ENCODE measurements around the gene BBS7.

The BBS7 gene

GRCh38 chr4:121794505-121795188, 75.6 kb downstream of the BBS7 start:
- TF ChIP-seq, protein P1, sequence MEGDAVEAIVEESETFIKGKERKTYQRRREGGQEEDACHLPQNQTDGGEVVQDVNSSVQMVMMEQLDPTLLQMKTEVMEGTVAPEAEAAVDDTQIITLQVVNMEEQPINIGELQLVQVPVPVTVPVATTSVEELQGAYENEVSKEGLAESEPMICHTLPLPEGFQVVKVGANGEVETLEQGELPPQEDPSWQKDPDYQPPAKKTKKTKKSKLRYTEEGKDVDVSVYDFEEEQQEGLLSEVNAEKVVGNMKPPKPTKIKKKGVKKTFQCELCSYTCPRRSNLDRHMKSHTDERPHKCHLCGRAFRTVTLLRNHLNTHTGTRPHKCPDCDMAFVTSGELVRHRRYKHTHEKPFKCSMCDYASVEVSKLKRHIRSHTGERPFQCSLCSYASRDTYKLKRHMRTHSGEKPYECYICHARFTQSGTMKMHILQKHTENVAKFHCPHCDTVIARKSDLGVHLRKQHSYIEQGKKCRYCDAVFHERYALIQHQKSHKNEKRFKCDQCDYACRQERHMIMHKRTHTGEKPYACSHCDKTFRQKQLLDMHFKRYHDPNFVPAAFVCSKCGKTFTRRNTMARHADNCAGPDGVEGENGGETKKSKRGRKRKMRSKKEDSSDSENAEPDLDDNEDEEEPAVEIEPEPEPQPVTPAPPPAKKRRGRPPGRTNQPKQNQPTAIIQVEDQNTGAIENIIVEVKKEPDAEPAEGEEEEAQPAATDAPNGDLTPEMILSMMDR (IDR thresholded peaks at IDR 0.05): no peak
- no peak overlapping the region for H3K27ac ChIP-seq
- no peak overlapping the region for H3K4me3 ChIP-seq
- DNase-seq (ENCODE audit: low spot score): no peak

- no peak overlapping the region for H3K4me3 ChIP-seq
- H3K27ac ChIP-seq: no peak overlapping the region
- no peak for DNase-seq (ENCODE audit: low spot score)
- TF ChIP-seq, protein P1 (IDR thresholded peaks at IDR 0.05): no peak
Measured at GRCh38 chr4:121792966-121793365, 77.3 kb downstream of the BBS7 start.

DNA sequence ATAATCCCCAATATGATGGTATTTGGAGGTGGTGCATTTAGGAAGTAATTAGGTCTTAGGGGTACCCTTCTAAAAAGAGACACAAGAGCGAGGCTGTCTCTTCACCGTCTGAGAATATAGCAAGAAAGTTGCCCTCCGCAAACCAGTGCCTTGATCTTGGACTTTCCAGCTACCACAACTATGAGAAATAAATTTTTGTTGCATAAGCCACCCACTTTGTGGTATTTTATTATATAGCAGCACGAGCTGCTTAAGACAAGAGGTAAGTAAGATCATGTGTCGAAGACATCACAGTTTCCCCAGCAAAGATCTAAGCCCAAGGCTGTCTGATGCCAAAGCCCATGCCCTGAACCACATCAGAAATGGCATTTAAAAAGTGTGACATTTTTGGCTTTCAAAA, 78.8 kb downstream of the BBS7 start:
- TF ChIP-seq, protein P1 (IDR thresholded peaks at IDR 0.05): no peak
- DNase-seq (ENCODE audit: low spot score): no peak
- no peak overlapping the region for H3K27ac ChIP-seq
- no peak overlapping the region for H3K4me3 ChIP-seq

DNA sequence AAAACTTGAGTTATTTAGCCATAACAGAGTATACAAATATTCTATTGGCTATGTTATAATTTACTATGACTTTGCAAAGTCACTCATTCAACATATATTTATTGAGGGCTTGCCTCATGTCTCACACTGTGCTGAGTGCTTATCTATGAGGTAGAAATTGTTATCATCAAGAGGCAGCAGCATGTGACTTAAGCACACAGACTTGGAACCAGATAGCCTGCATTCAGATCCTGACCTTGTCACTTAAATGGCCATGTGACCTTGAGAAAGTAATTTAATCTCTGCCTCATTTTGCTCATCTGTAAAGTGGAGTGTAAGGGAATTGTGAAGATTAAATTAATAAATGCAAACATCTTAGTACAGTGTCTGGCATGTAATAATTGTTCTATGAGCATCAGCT, 79.3 kb downstream of the BBS7 start:
- no peak for DNase-seq (ENCODE audit: low spot score)
- H3K27ac ChIP-seq: no peak overlapping the region
- TF ChIP-seq, protein P1 (IDR thresholded peaks at IDR 0.05): no peak

DNA sequence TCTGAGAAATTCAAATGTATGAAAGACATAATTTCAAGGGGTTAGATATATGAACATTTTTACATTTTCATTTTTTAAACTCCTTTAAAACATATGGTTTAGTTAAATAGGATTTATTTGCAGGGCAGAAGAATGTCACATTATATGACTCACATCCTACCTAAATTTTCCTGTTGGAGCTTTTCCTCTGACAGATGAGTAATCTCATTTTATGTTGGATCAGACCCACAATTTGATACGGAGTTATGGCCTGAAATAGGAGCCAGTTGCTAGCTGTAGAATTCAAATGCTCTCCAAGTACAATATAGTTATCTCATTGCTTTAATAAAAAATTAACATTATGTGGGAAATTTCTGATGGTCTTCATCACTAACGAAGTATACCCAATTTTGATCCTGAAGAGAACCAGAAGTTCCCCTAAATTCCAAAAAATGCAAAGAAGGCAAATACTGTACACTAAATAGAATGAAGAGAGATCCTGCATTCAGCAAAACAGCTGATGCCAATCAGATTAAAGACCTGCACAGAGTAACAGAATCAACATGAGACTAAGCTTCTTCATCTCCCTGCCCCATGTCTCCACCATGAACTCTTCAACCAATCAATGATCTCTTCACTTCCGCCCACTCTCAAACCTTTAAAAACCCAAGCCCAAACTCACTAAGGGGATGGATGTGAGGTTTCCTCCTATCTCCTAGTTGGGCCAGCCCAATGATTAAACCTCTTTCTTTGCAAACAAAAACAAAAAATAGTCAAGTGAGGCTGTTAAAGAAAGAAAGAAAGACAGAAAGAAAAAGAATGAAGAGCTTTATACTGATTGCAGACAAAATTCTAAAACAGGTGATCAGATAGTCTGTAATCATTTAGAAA, 80.1 kb downstream of the BBS7 start:
- H3K4me3 ChIP-seq: no peak overlapping the region
- TF ChIP-seq, protein P1 (IDR thresholded peaks at IDR 0.05): no peak
- DNase-seq (ENCODE audit: low spot score): no peak
- H3K27ac ChIP-seq: no peak overlapping the region

More for the DNA sequence above, 79.3 kb downstream of the BBS7 start:
- H3K4me3 ChIP-seq: no peak overlapping the region

DNA sequence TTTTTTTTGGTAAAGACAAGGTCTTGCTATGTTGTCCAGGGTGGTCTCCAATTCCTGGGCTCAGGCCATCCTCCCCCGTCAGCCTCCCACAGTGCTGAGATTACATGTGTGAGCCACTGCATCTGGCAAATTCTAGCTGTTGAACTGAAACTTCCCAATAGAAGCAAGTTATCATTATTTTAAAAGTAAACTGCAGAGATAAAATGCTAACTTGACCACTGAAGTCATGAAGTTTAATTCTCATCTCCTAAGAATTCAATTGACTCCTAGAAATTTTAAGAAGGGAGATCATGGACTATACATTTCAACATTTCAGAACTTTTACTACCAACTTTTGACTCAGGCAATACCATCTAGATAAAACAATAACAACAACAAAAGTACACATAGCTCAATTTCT, 80.8 kb downstream of the BBS7 start:
- DNase-seq (ENCODE audit: low spot score): no peak
- no peak overlapping the region for H3K27ac ChIP-seq
- TF ChIP-seq, protein P1 (IDR thresholded peaks at IDR 0.05): no peak
- H3K4me3 ChIP-seq: no peak overlapping the region
